ENCODE results near the gene TAS2R1. TPM values are rescaled to one million over a fixed set of nuclear protein-coding genes. Genes with fewer than 3 reads are reported as not detected.

The TAS2R1 gene
- total RNA-seq, 4 donors from 2014 or later = not detected

DNA sequence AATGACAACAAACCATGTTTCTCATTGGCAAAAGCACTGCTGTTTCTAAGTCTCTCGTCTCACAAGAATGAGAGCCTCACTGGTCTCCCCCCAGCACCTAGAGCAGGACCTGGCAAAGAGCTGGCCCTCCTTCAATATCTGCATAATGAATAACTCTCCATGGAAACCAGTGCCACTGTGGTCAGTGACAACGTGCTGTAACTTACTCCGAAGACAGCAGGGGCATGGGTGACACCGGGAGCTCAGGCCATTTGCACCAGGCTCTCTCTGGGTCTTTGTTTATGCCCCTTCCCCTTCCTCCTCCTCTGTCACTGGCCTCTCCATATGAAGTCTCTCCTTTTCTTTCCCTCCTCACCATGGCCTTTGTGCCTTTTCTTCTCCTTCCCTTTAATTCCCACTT, 33.3 kb downstream of the TAS2R1 start:
- intact Hi-C loops (cut with DNase I; ENCODE audit: low total_unique reads) = no loop called here
- Histone ChIP-seq H3K4me3 (no peak overlapping the region), H3K27me3 (no peaks in the 10 kb centered on the region), H3K36me3 (no peaks in the 10 kb centered on the region), H3K27ac (no peak overlapping the region), H3K9me3 (no peaks in the 10 kb centered on the region), H3K4me1 (peaks cover 5 to 16% (median 10%) of the 10 kb centered on the region in 4 donors)
- in situ Hi-C loops (cut with MboI; ENCODE audit: low pct_ligation_motif_present in 1 of 4, low pct_unique_long_range_greater_than_20kb in 1 of 4, low sequenced_read_pairs in 3 of 4) = no loop called here
- DNase-seq = no peak
- TF ChIP-seq POLR2AphosphoS5 (IDR thresholded peaks at IDR 0.05) = no peak
- TF ChIP-seq EP300 (IDR thresholded peaks at IDR 0.05; ENCODE audit: low read depth) = no peak
- TF ChIP-seq, protein P1, sequence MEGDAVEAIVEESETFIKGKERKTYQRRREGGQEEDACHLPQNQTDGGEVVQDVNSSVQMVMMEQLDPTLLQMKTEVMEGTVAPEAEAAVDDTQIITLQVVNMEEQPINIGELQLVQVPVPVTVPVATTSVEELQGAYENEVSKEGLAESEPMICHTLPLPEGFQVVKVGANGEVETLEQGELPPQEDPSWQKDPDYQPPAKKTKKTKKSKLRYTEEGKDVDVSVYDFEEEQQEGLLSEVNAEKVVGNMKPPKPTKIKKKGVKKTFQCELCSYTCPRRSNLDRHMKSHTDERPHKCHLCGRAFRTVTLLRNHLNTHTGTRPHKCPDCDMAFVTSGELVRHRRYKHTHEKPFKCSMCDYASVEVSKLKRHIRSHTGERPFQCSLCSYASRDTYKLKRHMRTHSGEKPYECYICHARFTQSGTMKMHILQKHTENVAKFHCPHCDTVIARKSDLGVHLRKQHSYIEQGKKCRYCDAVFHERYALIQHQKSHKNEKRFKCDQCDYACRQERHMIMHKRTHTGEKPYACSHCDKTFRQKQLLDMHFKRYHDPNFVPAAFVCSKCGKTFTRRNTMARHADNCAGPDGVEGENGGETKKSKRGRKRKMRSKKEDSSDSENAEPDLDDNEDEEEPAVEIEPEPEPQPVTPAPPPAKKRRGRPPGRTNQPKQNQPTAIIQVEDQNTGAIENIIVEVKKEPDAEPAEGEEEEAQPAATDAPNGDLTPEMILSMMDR (IDR thresholded peaks at IDR 0.05) = no peak
- no peak for TF ChIP-seq POLR2A (IDR thresholded peaks at IDR 0.05)
- 20 to 40% methylated on average over 4 of the region's 4 CpGs for WGBS, 2 donors (ENCODE audit: low coverage in 1 of 2)

DNA sequence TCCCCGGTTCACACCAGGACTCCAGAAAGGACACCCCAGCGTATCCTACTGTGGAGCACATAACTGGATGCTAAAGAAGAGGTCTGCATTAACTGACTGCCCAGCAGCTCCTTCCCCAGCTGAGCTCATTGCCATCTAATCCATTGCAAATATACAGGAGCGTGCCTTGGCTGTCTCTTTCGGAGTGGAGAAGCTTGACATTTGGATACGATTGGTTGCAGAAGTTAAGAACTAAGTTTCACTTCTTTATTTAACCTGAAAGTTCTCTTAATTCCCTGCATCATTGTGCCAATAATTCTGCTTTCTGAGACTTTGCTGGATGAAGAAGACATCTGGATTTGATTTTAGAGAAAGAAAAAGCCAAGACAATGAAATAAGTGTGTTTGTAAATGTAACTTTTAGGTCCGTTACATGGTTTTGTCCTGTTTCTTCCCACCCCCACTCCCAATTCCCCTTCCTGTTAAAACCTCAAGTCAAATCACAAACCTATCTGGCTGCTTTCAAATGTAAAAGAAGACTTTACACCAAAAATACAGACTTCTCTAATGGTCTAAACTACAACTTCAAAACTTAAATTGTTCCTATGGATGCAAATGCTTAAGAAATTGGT, 33.9 kb downstream of the TAS2R1 start:
- TF ChIP-seq EP300 (IDR thresholded peaks at IDR 0.05; ENCODE audit: low read depth) = no peak
- TF ChIP-seq, protein P1 (IDR thresholded peaks at IDR 0.05) = no peak
- TF ChIP-seq POLR2AphosphoS5 (IDR thresholded peaks at IDR 0.05) = no peak
- TF ChIP-seq POLR2A (IDR thresholded peaks at IDR 0.05) = no peak
- peaks cover 5 to 16% (median 10%) of the 10 kb centered on the region in 4 donors for H3K4me1 ChIP-seq
- no peaks in the 10 kb centered on the region for H3K27me3 ChIP-seq
- H3K27ac ChIP-seq = no peak overlapping the region
- WGBS, 2 donors (ENCODE audit: low coverage in 1 of 2) = 34 to 60% methylated on average over 3 to 6 of the region's 6 CpGs
- no peak for DNase-seq
- H3K9me3 ChIP-seq = no peaks in the 10 kb centered on the region
- intact Hi-C loops (cut with DNase I; ENCODE audit: low total_unique reads) (no loop called here), in situ Hi-C loops (cut with MboI; ENCODE audit: low pct_ligation_motif_present in 1 of 4, low pct_unique_long_range_greater_than_20kb in 1 of 4, low sequenced_read_pairs in 3 of 4) (no loop called here)
- no peak overlapping the region for H3K4me3 ChIP-seq
- no peaks in the 10 kb centered on the region for H3K36me3 ChIP-seq

DNA sequence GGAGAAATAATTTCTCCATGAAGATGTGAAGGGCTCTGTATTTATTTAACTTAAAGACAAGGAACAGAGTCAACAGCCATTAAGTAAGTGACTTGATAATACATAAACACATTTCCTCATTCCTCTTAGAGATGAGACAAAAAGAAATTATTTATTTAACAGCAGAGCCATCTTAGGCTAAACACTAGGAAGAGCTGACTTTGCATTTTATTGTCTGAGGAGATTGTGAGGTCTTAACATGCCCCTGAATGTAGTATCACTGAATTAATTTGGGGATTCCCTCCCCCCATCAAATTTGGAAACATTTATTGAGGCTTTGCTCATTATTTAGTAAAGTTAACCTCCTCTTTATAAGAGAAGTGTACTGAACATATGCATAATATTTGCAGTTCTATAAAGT, 35.2 kb downstream of the TAS2R1 start:
- H3K27me3 ChIP-seq = no peaks in the 10 kb centered on the region
- no peak overlapping the region for H3K4me3 ChIP-seq
- no peak for DNase-seq
- peaks cover 5 to 16% (median 10%) of the 10 kb centered on the region in 4 donors for H3K4me1 ChIP-seq
- no peaks in the 10 kb centered on the region for H3K36me3 ChIP-seq
- H3K9me3 ChIP-seq = no peaks in the 10 kb centered on the region
- in situ Hi-C loops (cut with MboI; ENCODE audit: low pct_ligation_motif_present in 1 of 4, low pct_unique_long_range_greater_than_20kb in 1 of 4, low sequenced_read_pairs in 3 of 4) = no loop called here
- H3K27ac ChIP-seq = no peak overlapping the region
- TF ChIP-seq EP300 (IDR thresholded peaks at IDR 0.05; ENCODE audit: low read depth) (no peak), POLR2A (IDR thresholded peaks at IDR 0.05) (no peak), POLR2AphosphoS5 (IDR thresholded peaks at IDR 0.05) (no peak)
- TF ChIP-seq, protein P1 (IDR thresholded peaks at IDR 0.05) = no peak
- intact Hi-C loops (cut with DNase I; ENCODE audit: low total_unique reads) = no loop called here

DNA sequence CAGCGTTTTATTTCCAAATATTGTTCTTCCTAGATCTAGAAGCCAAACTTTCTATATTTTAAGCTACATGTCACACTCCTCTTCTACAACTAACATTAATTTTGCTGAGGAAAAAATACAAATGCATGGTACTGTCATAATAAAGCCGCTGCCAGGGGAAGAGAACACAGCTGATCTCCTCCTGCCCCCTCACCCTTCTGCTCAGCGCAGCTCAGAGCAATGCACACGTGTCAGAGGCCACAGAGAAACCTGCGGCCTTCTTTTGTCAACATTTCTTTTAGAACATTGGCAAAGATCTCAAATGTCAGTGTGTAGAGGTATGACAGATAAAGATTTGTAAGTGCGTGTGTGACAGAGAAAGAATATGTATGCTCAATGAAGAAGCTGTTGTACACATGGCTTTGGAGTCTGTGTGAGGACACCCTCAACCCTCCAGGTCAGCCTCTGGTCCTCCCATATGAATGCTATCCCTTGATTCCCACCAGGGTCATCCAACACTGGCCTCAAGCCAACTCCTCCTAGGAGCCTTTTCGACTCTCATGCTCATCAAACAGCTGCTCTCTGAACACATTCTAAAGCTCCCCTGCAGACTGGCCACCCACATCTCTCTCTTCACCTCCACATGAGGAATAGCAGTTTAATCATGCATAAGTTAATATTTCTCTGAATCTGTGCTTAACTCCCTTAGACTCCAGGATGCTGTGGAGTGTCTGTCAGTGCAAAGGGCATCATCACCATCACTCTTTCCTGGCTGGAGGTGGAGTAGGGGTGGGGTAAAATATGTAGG, 40.9 kb downstream of the TAS2R1 start:
- in situ Hi-C loops (cut with MboI; ENCODE audit: low pct_ligation_motif_present in 1 of 4, low pct_unique_long_range_greater_than_20kb in 1 of 4, low sequenced_read_pairs in 3 of 4) = no loop called here
- WGBS, 2 donors (ENCODE audit: low coverage in 1 of 2) = 65 to 79% methylated on average over 6 to 7 of the region's 7 CpGs
- intact Hi-C loops (cut with DNase I; ENCODE audit: low total_unique reads) = no loop called here

More for the DNA sequence above, 40.9 kb downstream of the TAS2R1 start:
- no peak for DNase-seq
- Histone ChIP-seq H3K4me1 (no peaks in the 10 kb centered on the region), H3K9me3 (no peaks in the 10 kb centered on the region), H3K27me3 (no peaks in the 10 kb centered on the region), H3K4me3 (no peak overlapping the region), H3K27ac (no peak overlapping the region), H3K36me3 (no peaks in the 10 kb centered on the region)
- TF ChIP-seq, protein P1 (IDR thresholded peaks at IDR 0.05) = no peak
- TF ChIP-seq EP300 (IDR thresholded peaks at IDR 0.05; ENCODE audit: low read depth) (no peak), POLR2AphosphoS5 (IDR thresholded peaks at IDR 0.05) (no peak), POLR2A (IDR thresholded peaks at IDR 0.05) (no peak)
